IMR-90 (cell line): Measurements from ENCODE around the gene PYGM. TPM values are rescaled to one million over a fixed set of nuclear protein-coding genes. Genes with fewer than 3 reads are reported as not detected.

ENCODE experiments used
- ATAC-seq: fragments of 200-7000 bp; cut with Tn5 transposase; 2 replicates; pipeline ENCODE4 v1.9.1; 2020; ENCODE audit warnings: low read depth, mild to moderate bottlenecking, moderate library complexity
- BruUV-seq: library from RNA; stranded (reverse); fragments of 400-500 nt; replicated peaks from 2 replicates; lab custom pipeline; 2021; lab: Mats Ljungman, UMichigan
- CTCF ChIA-PET: fragments of 300-600 bp; formaldehyde crosslinking; extraction: SDS; loops from one replicate; lab custom pipeline; 2021; ENCODE audit warnings: antibody characterized with exemption; lab: Yijun Ruan, JAX
- POLR2A ChIA-PET: fragments of 300-600 bp; sonication (Branson Sonifier 250); formaldehyde crosslinking; loops from one replicate; lab custom pipeline; 2022; ENCODE audit warnings: antibody characterized with exemption; ENCODE audit not compliant: unreplicated experiment; lab: Charles Lee
- DNase-seq: peaks from one replicate; pipeline ENCODE4 v3.0.0; 2013
- H2AFZ ChIP-seq: replicated peaks from 2 replicates; pipeline ENCODE3; 2013; ENCODE audit warnings: low read length, mild to moderate bottlenecking; ENCODE audit not compliant: poor library complexity
- H2AK5ac ChIP-seq: 2 replicates; pipeline ENCODE4 v1.6.1; 2013; ENCODE audit warnings: low read depth, low read length, inconsistent platforms
- H2AK9ac ChIP-seq: replicated peaks from 2 replicates; pipeline ENCODE3; 2013; ENCODE audit warnings: mild to moderate bottlenecking, low read depth, low read length, moderate library complexity; ENCODE audit not compliant: poor library complexity
- H2BK120ac ChIP-seq: 2 replicates; pipeline ENCODE4 v1.6.1; 2013; ENCODE audit warnings: low read depth, low read length, inconsistent platforms
- H2BK15ac ChIP-seq: 3 replicates; pipeline ENCODE4 v1.6.1; 2013; ENCODE audit warnings: low read depth, low read length, inconsistent platforms
- H2BK20ac ChIP-seq: 2 replicates; pipeline ENCODE4 v1.6.1; 2013; ENCODE audit warnings: low read depth, mild to moderate bottlenecking, inconsistent platforms, low read length, moderate library complexity
- H2BK5ac ChIP-seq: 2 replicates; pipeline ENCODE4 v1.6.1; 2013; ENCODE audit warnings: mild to moderate bottlenecking, low read depth, low read length, inconsistent platforms; ENCODE audit not compliant: poor library complexity, severe bottlenecking
- H3K14ac ChIP-seq: replicated peaks from 2 replicates; pipeline ENCODE4 v1.6.1; 2013; ENCODE audit warnings: low read depth, low read length, inconsistent platforms
- H3K18ac ChIP-seq: 2 replicates; pipeline ENCODE4 v1.6.1; 2013; ENCODE audit warnings: low read depth, low read length, control low read depth
- H3K23ac ChIP-seq: 2 replicates; pipeline ENCODE4 v1.6.1; 2013; ENCODE audit warnings: low read depth, low read length, inconsistent platforms
- H3K27ac ChIP-seq: 2 replicates; pipeline ENCODE4 v1.5.1; 2013; ENCODE audit warnings: mild to moderate bottlenecking, control low read depth, low read length; ENCODE audit not compliant: insufficient read depth
- H3K27me3 ChIP-seq: 2 replicates; pipeline ENCODE4 v1.6.1; 2013; ENCODE audit warnings: low read length; ENCODE audit not compliant: control insufficient read depth, insufficient read depth
- H3K36me3 ChIP-seq: 2 replicates; pipeline ENCODE4 v1.6.1; 2013; ENCODE audit warnings: low read length, mixed read lengths; ENCODE audit not compliant: control insufficient read depth, insufficient read depth
- H3K4ac ChIP-seq: 2 replicates; pipeline ENCODE4 v1.6.1; 2013; ENCODE audit warnings: low read depth, low read length, inconsistent platforms
- H3K4me1 ChIP-seq: 2 replicates; pipeline ENCODE4 v1.6.1; 2013; ENCODE audit warnings: low read length, mixed read lengths; ENCODE audit not compliant: control insufficient read depth, insufficient read depth
- H3K4me2 ChIP-seq: 2 replicates; pipeline ENCODE4 v1.6.1; 2013; ENCODE audit warnings: low read depth, mild to moderate bottlenecking, control low read depth, low read length, moderate library complexity
- H3K4me3 ChIP-seq: 2 replicates; pipeline ENCODE4 v1.5.1; 2013; ENCODE audit warnings: low read depth, mild to moderate bottlenecking, control low read depth, low read length, moderate library complexity; ENCODE audit not compliant: insufficient read depth
- H3K56ac ChIP-seq: 2 replicates; pipeline ENCODE4 v1.6.1; 2013; ENCODE audit warnings: low read length, inconsistent platforms; ENCODE audit not compliant: insufficient read depth; ENCODE audit errors: extremely low read depth
- H3K79me1 ChIP-seq, 2 experiments: 2 replicates each; pipeline ENCODE4 v1.6.1; 2013; ENCODE audit warnings: low read length in 2 of 2, inconsistent platforms in 1 of 2, low read depth in 1 of 2
- H3K9ac ChIP-seq: 2 replicates; pipeline ENCODE4 v1.6.1; 2013; ENCODE audit warnings: low read depth, low read length, control low read depth
- H3K9me1 ChIP-seq: 2 replicates; pipeline ENCODE4 v1.6.1; 2013; ENCODE audit warnings: low read length, inconsistent platforms; ENCODE audit not compliant: insufficient read depth
- H3K9me3 ChIP-seq: 2 replicates; pipeline ENCODE4 v1.6.1; 2013; ENCODE audit warnings: low read length; ENCODE audit not compliant: control insufficient read depth, insufficient read depth
- H4K20me1 ChIP-seq: 2 replicates; pipeline ENCODE4 v1.6.1; 2013; ENCODE audit warnings: low read length, inconsistent platforms; ENCODE audit not compliant: insufficient read depth
- H4K5ac ChIP-seq: 2 replicates; pipeline ENCODE4 v1.6.1; 2013; ENCODE audit warnings: mild to moderate bottlenecking, low read depth, low read length, control low read depth
- H4K8ac ChIP-seq, 2 experiments: 2 replicates each; pipeline ENCODE4 v1.6.1; 2013; ENCODE audit warnings: low read depth in 2 of 2, low read length in 2 of 2, control low read depth in 1 of 2, inconsistent platforms in 1 of 2
- H4K91ac ChIP-seq: 2 replicates; pipeline ENCODE4 v1.6.1; 2013; ENCODE audit warnings: low read depth, low read length, inconsistent platforms; ENCODE audit not compliant: insufficient read depth
- CHD1 ChIP-seq: IDR thresholded peaks from 2 replicates; pipeline ENCODE4 v1.6.1; 2012; ENCODE audit warnings: low read depth, low read length, improper control_type of control experiment
- MAZ ChIP-seq: IDR thresholded peaks from 2 replicates; pipeline ENCODE4 v1.6.1; 2012; ENCODE audit warnings: low read depth, mild to moderate bottlenecking, low read length, improper control_type of control experiment, moderate library complexity, borderline replicate concordance
- NFE2L2 ChIP-seq: fragments of 150-350 bp; IDR thresholded peaks from 2 replicates; pipeline ENCODE4 v1.6.1; 2016; ENCODE audit warnings: low read depth, mild to moderate bottlenecking, low read length
- RAD21 ChIP-seq: IDR thresholded peaks from 2 replicates; pipeline ENCODE4 v1.6.1; 2012; ENCODE audit warnings: low read length, improper control_type of control experiment
- RFX5 ChIP-seq: IDR thresholded peaks from 2 replicates; pipeline ENCODE4 v1.8.0; 2012; ENCODE audit warnings: low read depth, mild to moderate bottlenecking, low read length, moderate library complexity
- SMC3 ChIP-seq: fragments of 150-350 bp; IDR thresholded peaks from 2 replicates; pipeline ENCODE4 v1.6.1; 2016; ENCODE audit warnings: low read depth, mild to moderate bottlenecking, antibody characterized with exemption, low read length, moderate library complexity
- WGBS, 2 experiments: methylation state at CpG; one replicate each; pipeline versions ENCODE4 v1.1.5 to v1.1.7; 2013; ENCODE audit warnings: missing lambda C conversion rate in 2 of 2; ENCODE audit not compliant: insufficient read length in 1 of 2; ENCODE audit errors: extremely low coverage in 2 of 2; 5-methylcytosine and 5-hydroxymethylcytosine counted together
- dilution Hi-C: fragments of 300-500 bp; cut with HindIII; formaldehyde crosslinking; loops from one replicate; pipeline ENCODE4 v1.14.3; 2018; ENCODE audit warnings: low sequenced_read_pairs; ENCODE audit not compliant: unreplicated experiment
- in situ Hi-C: fragments of 300-500 bp; cut with MboI; formaldehyde crosslinking; loops from 3 replicates; pipeline ENCODE4 v1.14.3; 2019; ENCODE audit warnings: low sequenced_read_pairs, inconsistent platforms, mixed read lengths
- intact Hi-C: fragments of 100-400 bp; cut with micrococcal nuclease; formaldehyde crosslinking; loops from 2 replicates; pipeline ENCODE4 v1.10.0; 2022
- polyA plus RNA-seq, 3 experiments: library from polyadenylated mRNA; depleted of rRNA; stranded (reverse); fragments of >200 nt; gene quantifications; 2 replicates each; pipeline ENCODE4 v1.2.3, GENCODE V29; 2012; ENCODE audit warnings: low replicate concordance in 1 of 3
- total RNA-seq: library from RNA; depleted of rRNA; stranded (reverse); fragments of >200 nt; gene quantifications from 2 replicates; pipeline ENCODE4 v1.2.3, GENCODE V29; 2012
- TF ChIP-seq, protein P1 (sequence below): fragments of 150-350 bp; IDR thresholded peaks from 2 replicates; pipeline ENCODE4 v1.6.1; 2016; ENCODE audit warnings: low read depth, mild to moderate bottlenecking, low read length, moderate library complexity, borderline replicate concordance
- TF ChIP-seq, protein P2 (sequence below): conservative IDR thresholded peaks from 2 replicates; pipeline ENCODE4 v1.5.1; 2012; ENCODE audit warnings: mild to moderate bottlenecking, low read depth, low read length, improper control_type of control experiment
- TF ChIP-seq, protein P3 (sequence below): fragments of 150-350 bp; IDR thresholded peaks from 2 replicates; pipeline ENCODE4 v1.6.1; 2017; ENCODE audit warnings: mild to moderate bottlenecking, antibody characterized with exemption, low read length, low read depth

The PYGM gene
- total and polyA plus RNA-seq, 2 of the 4 experiments (the other 2 are of a cell fraction), result 0.18 to 0.21 TPM

DNA sequence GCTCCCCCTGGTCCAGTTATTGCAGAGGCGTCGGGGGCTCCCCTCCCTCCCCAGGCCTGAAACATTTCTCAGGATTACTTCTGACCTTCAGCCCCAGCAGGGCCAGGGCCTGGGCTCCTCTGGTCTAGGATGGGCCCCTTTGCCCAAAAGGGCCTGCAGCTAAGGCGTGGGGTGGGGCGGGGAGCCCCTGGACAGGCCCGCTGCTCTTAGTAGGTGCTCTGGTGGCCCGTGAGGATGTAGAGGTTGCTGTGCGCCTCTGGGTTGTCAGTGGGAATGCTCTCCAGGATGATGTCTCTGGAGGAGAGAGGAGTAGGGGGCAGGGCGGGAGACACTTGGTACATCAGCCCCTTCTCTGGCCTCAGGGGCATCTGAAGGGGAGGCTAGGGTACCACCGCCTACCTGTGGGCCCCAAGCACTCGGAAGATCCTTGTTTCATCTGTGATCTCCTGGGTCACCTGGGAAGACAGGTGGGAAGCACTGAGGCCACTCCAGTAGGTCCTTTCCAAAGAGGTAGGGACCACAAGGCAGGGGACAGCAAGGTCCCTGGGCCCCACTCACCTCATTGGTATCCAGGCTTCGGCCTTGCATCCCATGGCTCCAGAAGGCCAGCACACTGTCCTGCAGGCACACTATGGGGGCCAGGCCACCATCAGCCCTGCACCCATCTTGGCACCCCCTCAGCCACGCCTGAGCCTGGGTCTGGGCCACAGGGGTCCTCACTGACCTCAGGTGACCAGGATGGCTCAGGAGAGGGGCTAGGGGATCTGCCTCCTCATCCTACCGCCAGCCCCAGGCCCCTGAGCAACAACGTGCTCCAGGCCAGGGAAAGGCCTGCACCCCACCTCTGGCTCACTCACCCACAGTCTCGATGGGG is 29.8 kb upstream of the PYGM start (continued):
- no peak for TF ChIP-seq CHD1

DNA sequence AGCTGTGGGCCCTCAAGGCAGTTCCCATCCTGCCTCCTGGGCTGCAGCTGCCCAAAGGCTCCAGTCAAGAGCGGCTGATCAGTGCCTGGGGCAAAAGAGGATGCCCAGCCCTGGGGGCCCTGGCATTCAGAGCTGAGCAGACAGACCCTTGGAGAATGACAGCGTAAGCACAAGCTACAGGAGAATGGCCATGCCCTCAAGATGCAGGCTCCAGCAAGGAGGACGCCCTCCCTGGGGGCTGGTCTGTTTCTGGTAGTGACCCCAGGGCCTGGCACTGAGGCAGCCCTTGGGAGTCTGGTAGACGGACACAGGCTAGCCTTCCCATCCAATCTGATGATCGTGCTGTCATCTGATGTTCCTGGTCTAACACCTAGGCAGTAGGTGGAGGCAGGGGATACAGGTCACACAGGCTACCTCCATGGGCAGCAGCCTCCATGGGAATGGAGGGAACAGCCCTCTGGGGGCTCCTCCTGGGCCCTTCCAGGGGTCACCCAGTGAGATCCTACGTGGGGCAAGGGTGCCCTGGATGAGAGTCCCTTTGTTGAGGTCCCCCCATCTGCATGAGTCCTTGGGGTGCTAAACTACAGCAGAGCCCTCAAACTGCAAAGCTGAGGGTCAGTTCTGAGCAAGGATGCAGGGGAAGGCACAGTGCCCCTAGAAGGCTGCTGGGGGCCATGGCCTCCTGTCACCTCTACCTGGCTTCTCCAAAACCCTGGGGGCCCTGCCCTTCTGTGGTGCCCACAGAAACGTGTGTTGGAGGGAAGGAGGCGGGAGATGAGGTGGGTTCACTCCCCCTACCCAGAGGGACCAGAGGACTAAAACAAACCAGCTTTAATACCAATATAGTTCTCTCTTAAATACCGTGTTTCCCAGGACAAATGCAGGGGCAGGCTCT is 28.8 kb upstream of the PYGM start:
- H3K36me3 ChIP-seq, result peaks cover 17% of the 10 kb centered on the region
- no peak overlapping the region for H4K5ac ChIP-seq
- no peak overlapping the region for H4K8ac ChIP-seq
- in situ Hi-C loops (no loop called here), intact Hi-C loops (no loop called here), dilution Hi-C loops (no loop called here)
- no peak overlapping the region for H3K56ac ChIP-seq
- no peaks in the 10 kb centered on the region for H3K9me1 ChIP-seq
- no peaks in the 10 kb centered on the region for H3K9me3 ChIP-seq
- no peak overlapping the region for H2AFZ ChIP-seq
- POLR2A ChIA-PET, result no interaction called here
- H3K27ac ChIP-seq, result no peak overlapping the region
- H2BK120ac ChIP-seq, result no peak overlapping the region
- no peak overlapping the region for H3K14ac ChIP-seq
- no peak overlapping the region for H3K23ac ChIP-seq
- H3K79me1 ChIP-seq, result no peaks in the 10 kb centered on the region
- no peak overlapping the region for H2BK20ac ChIP-seq
- WGBS, 2 experiments, result 64% methylated on average over 2 of the region's 9 CpGs; no CpG with 5 or more reads in 1 of the 2 experiments
- ATAC-seq, result no peak
- H3K27me3 ChIP-seq, result no peaks in the 10 kb centered on the region
- H2AK5ac ChIP-seq, result no peak overlapping the region
- no peak overlapping the region for H3K4ac ChIP-seq
- CTCF ChIA-PET, result interaction anchor here (0.6 to 1.0 kb wide), 3 partner anchors 10 to 604 kb away, joined by 3 to 4 read pairs (median 3); partner anchors contain the start of gene SF1
- no peak overlapping the region for H2BK15ac ChIP-seq
- DNase-seq, result no peak
- H4K20me1 ChIP-seq, result no peaks in the 10 kb centered on the region
- H2AK9ac ChIP-seq, result no peak overlapping the region
- H3K4me2 ChIP-seq, result no peak overlapping the region
- no peak overlapping the region for H3K9ac ChIP-seq
- no peak overlapping the region for H3K18ac ChIP-seq
- no peak overlapping the region for H3K4me3 ChIP-seq
- no peak overlapping the region for H2BK5ac ChIP-seq
- no peak overlapping the region for H4K91ac ChIP-seq
- BruUV-seq, result no TSS peak
- no peaks in the 10 kb centered on the region for H3K4me1 ChIP-seq
- TF ChIP-seq, protein P1, sequence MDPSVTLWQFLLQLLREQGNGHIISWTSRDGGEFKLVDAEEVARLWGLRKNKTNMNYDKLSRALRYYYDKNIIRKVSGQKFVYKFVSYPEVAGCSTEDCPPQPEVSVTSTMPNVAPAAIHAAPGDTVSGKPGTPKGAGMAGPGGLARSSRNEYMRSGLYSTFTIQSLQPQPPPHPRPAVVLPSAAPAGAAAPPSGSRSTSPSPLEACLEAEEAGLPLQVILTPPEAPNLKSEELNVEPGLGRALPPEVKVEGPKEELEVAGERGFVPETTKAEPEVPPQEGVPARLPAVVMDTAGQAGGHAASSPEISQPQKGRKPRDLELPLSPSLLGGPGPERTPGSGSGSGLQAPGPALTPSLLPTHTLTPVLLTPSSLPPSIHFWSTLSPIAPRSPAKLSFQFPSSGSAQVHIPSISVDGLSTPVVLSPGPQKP, result no peak
- TF ChIP-seq RAD21 (no peak), RFX5 (no peak), NFE2L2 (no peak), MAZ (no peak), SMC3 (no peak)
- TF ChIP-seq, protein P2, sequence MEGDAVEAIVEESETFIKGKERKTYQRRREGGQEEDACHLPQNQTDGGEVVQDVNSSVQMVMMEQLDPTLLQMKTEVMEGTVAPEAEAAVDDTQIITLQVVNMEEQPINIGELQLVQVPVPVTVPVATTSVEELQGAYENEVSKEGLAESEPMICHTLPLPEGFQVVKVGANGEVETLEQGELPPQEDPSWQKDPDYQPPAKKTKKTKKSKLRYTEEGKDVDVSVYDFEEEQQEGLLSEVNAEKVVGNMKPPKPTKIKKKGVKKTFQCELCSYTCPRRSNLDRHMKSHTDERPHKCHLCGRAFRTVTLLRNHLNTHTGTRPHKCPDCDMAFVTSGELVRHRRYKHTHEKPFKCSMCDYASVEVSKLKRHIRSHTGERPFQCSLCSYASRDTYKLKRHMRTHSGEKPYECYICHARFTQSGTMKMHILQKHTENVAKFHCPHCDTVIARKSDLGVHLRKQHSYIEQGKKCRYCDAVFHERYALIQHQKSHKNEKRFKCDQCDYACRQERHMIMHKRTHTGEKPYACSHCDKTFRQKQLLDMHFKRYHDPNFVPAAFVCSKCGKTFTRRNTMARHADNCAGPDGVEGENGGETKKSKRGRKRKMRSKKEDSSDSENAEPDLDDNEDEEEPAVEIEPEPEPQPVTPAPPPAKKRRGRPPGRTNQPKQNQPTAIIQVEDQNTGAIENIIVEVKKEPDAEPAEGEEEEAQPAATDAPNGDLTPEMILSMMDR, result no peak
- TF ChIP-seq, protein P3, sequence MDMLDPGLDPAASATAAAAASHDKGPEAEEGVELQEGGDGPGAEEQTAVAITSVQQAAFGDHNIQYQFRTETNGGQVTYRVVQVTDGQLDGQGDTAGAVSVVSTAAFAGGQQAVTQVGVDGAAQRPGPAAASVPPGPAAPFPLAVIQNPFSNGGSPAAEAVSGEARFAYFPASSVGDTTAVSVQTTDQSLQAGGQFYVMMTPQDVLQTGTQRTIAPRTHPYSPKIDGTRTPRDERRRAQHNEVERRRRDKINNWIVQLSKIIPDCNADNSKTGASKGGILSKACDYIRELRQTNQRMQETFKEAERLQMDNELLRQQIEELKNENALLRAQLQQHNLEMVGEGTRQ, result no peak
